RWPE2 (cell line): Measurements from ENCODE around the gene RAC3.

ENCODE experiments used
- ATAC-seq: fragments of 200-7000 bp; cut with Tn5 transposase; 3 replicates; pipeline ENCODE4 v1.9.1; 2021; ENCODE audit warnings: low read depth
- DNase-seq: peaks from one replicate; pipeline ENCODE4 v3.0.0-alpha.2; 2020; ENCODE audit warnings: low spot score
- H3K27ac ChIP-seq: fragments of 450-650 bp; 2 replicates; pipeline ENCODE4 v1.5.1; 2017; ENCODE audit warnings: mild to moderate bottlenecking; ENCODE audit not compliant: poor library complexity, severe bottlenecking
- H3K27me3 ChIP-seq: fragments of 250-450 bp; sonication (Bioruptor Pico); 2 replicates; pipeline ENCODE4 v1.5.1; 2021; ENCODE audit warnings: mild to moderate bottlenecking, moderate library complexity; ENCODE audit not compliant: insufficient read depth, poor library complexity, severe bottlenecking
- H3K36me3 ChIP-seq: fragments of 250-450 bp; sonication (Bioruptor Pico); 2 replicates; pipeline ENCODE4 v1.5.1; 2020; ENCODE audit warnings: low read depth, mild to moderate bottlenecking, moderate library complexity
- H3K4me1 ChIP-seq: fragments of 250-450 bp; sonication (Bioruptor Pico); 2 replicates; pipeline ENCODE4 v1.5.1; 2021; ENCODE audit warnings: mild to moderate bottlenecking, moderate library complexity; ENCODE audit not compliant: insufficient read depth, poor library complexity, severe bottlenecking
- H3K4me3 ChIP-seq: fragments of 250-450 bp; sonication (Bioruptor Pico); 2 replicates; pipeline ENCODE4 v1.5.1; 2021; ENCODE audit warnings: mild to moderate bottlenecking, moderate library complexity; ENCODE audit not compliant: severe bottlenecking
- H3K9me3 ChIP-seq: fragments of 250-450 bp; sonication (Bioruptor Pico); 2 replicates; pipeline ENCODE4 v1.5.1; 2021; ENCODE audit warnings: mild to moderate bottlenecking, moderate library complexity; ENCODE audit not compliant: severe bottlenecking
- CTCF ChIP-seq: fragments of 450-650 bp; IDR thresholded peaks from one replicate; pipeline ENCODE4 v1.5.1; 2017; ENCODE audit warnings: mild to moderate bottlenecking, moderate library complexity; ENCODE audit not compliant: poor library complexity, severe bottlenecking

Gene RAC3

GRCh38 chr17:82042649-82043048 is 11.2 kb downstream of the RAC3 start:
- ATAC-seq (no peak), DNase-seq (no peak)
- Histone ChIP-seq H3K4me3 (no peak overlapping the region), H3K27ac (no peak overlapping the region), H3K4me1 (no peaks in the 10 kb centered on the region), H3K9me3 (no peaks in the 10 kb centered on the region), H3K36me3 (peaks cover 10% of the 10 kb centered on the region; the same call in 1 of the 2 replicates), H3K27me3 (no peaks in the 10 kb centered on the region)
- no peak for TF ChIP-seq CTCF

- Histone ChIP-seq H3K4me1 (no peaks in the 10 kb centered on the region), H3K9me3 (no peaks in the 10 kb centered on the region), H3K4me3 (no peak overlapping the region), H3K27ac (no peak overlapping the region), H3K36me3 (peaks cover 19% of the 10 kb centered on the region), H3K27me3 (no peaks in the 10 kb centered on the region)
- no peak for ATAC-seq
- no peak for TF ChIP-seq CTCF
- no peak for DNase-seq
These were observed 12.0 kb downstream of the RAC3 start for GRCh38 chr17:82043507-82043906.

GRCh38 chr17:82045936-82046484 is 14.5 kb downstream of the RAC3 start:
- TF ChIP-seq CTCF = no peak
- H3K36me3 ChIP-seq = peaks cover 41% of the 10 kb centered on the region
- no peaks in the 10 kb centered on the region for H3K4me1 ChIP-seq
- ATAC-seq (no peak; the same call in 2 of the 3 replicates), DNase-seq (no peak)
- no peaks in the 10 kb centered on the region for H3K27me3 ChIP-seq
- no peak overlapping the region for H3K27ac ChIP-seq
- no peak overlapping the region for H3K4me3 ChIP-seq
- no peaks in the 10 kb centered on the region for H3K9me3 ChIP-seq

DNA sequence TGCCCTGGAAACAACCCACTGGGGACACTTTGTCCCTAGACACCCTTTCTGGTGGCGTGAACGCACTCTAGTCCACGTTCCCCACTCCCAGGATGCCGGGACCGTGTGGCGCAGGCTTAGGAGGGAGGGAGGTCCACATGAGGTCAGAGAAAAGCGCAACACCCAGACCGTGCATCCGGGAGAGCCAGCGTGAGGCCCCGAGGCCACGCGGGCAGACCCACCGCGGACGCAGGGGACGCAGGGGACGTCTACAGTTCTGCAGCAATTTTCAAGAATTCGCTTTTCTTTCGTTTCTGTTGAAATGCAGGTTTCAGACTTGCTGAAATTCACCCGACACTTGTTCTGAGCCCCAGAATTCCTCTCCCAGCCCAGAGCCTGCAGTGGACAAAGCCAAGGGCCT is 15.4 kb downstream of the RAC3 start:
- Histone ChIP-seq H3K4me1 (no peaks in the 10 kb centered on the region), H3K9me3 (no peaks in the 10 kb centered on the region), H3K27ac (no peak overlapping the region), H3K27me3 (no peaks in the 10 kb centered on the region), H3K36me3 (peaks cover 41% of the 10 kb centered on the region), H3K4me3 (no peak overlapping the region)
- no peak for TF ChIP-seq CTCF
- ATAC-seq (no peak), DNase-seq (no peak)

DNA sequence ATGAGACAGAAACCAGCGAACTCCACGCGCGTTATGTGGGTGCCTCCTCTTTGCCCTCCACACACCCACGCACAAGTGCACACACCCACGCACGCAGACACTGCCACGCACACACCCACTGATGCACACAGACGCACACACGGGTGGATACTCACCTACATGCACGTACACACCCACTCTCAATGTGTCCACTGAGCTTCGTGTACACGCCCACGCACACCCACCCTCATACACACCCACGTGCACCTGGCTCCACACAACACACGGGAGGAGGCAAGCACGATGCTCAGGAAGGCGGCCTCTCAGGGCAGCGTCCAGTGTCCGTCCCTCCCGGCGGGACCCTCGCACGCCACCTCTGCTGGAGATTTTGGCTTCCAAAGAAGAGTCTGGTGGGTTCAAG is 15.9 kb downstream of the RAC3 start:
- Histone ChIP-seq H3K36me3 (peaks cover 41% of the 10 kb centered on the region), H3K4me3 (no peak overlapping the region), H3K27me3 (no peaks in the 10 kb centered on the region), H3K4me1 (no peaks in the 10 kb centered on the region), H3K27ac (no peak overlapping the region), H3K9me3 (no peaks in the 10 kb centered on the region)
- TF ChIP-seq CTCF = no peak
- ATAC-seq (no peak), DNase-seq (no peak)
